ENCODE results near the gene HTRA1.

GRCh38 chr10:122548407-122549085 lies 87.2 kb downstream of the HTRA1 start:
- TF ChIP-seq POLR2A (IDR thresholded peaks at IDR 0.05) (no peak), CTCF (IDR thresholded peaks at IDR 0.05) (no peak), EP300 (IDR thresholded peaks at IDR 0.05) (no peak), POLR2AphosphoS5 (IDR thresholded peaks at IDR 0.05) (no peak)

All from sigmoid colon (tissue), 4 donors.